Measurements from ENCODE around the gene CTNNBIP1.
A peak's percentile ranks its signal among the peaks of the same experiment; 100 is the strongest.
"Not testable (repeated sequence)": the region's sequence is repeated elsewhere in the genome, so short reads cannot be mapped to it uniquely, and the experiment has no call there.

CTNNBIP1 gene

DNA sequence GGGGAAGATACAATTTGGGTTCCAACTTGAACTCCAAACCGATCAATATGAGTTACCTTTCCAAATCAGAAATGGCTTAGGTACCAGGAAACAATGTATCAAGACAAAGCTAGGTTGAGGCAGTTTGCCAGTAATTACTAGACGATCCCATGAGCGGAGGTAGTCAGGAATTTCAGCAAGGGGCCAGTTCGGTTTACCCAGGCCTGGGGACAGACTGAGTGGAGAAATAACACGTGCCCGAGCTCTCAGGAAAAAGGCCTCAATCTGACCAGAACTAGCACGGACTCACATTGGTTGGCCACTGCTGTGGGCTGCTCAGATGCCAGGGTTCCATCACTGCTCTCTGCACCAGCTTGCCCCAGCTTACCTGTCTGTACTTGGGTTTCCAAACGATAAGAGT lies 101.6 kb downstream of the CTNNBIP1 start:
- H2AFZ ChIP-seq (ENCODE audit: low read length): no peak overlapping the region
- no peaks in the 10 kb centered on the region for H4K20me1 ChIP-seq (ENCODE audit: insufficient read depth, low read length)
- H3K4me2 ChIP-seq (ENCODE audit: low read length): no peak overlapping the region; the same call in 1 of the 2 replicates
- H3K79me2 ChIP-seq (ENCODE audit: insufficient read depth, low read length): peaks cover 99% of the 10 kb centered on the region
- H3K9ac ChIP-seq (ENCODE audit: low read length): no peak overlapping the region; the same call in 1 of the 2 replicates
- no peak overlapping the region for H3K4me3 ChIP-seq (ENCODE audit: low read depth, low read length, poor library complexity, severe bottlenecking)
- peak overlapping the region; percentile 33 for H3K27ac ChIP-seq (ENCODE audit: low read depth, low read length, poor library complexity, severe bottlenecking)
- no peaks in the 10 kb centered on the region; the same call in 1 of the 2 replicates for H3F3A ChIP-seq (ENCODE audit: insufficient read depth, low read length)
- peaks cover 82% of the 10 kb centered on the region for H3K4me1 ChIP-seq (ENCODE audit: insufficient read depth, low read length, severe bottlenecking)
- H3K9me3 ChIP-seq (ENCODE audit: low read length): no peaks in the 10 kb centered on the region
- H3K9me2 ChIP-seq (ENCODE audit: low read depth, low read length): no peaks in the 10 kb centered on the region
- H3K36me3 ChIP-seq (ENCODE audit: insufficient read depth, low read length): peaks cover 35% of the 10 kb centered on the region
- H3K27me3 ChIP-seq (ENCODE audit: insufficient read depth, low read length): no peaks in the 10 kb centered on the region
- TF ChIP-seq, protein P1, sequence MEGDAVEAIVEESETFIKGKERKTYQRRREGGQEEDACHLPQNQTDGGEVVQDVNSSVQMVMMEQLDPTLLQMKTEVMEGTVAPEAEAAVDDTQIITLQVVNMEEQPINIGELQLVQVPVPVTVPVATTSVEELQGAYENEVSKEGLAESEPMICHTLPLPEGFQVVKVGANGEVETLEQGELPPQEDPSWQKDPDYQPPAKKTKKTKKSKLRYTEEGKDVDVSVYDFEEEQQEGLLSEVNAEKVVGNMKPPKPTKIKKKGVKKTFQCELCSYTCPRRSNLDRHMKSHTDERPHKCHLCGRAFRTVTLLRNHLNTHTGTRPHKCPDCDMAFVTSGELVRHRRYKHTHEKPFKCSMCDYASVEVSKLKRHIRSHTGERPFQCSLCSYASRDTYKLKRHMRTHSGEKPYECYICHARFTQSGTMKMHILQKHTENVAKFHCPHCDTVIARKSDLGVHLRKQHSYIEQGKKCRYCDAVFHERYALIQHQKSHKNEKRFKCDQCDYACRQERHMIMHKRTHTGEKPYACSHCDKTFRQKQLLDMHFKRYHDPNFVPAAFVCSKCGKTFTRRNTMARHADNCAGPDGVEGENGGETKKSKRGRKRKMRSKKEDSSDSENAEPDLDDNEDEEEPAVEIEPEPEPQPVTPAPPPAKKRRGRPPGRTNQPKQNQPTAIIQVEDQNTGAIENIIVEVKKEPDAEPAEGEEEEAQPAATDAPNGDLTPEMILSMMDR (IDR thresholded peaks at IDR 0.05; ENCODE audit: low read length): no peak
- no peak for TF ChIP-seq EZH2 (IDR thresholded peaks at IDR 0.05; ENCODE audit: borderline replicate concordance, low read length)

DNA sequence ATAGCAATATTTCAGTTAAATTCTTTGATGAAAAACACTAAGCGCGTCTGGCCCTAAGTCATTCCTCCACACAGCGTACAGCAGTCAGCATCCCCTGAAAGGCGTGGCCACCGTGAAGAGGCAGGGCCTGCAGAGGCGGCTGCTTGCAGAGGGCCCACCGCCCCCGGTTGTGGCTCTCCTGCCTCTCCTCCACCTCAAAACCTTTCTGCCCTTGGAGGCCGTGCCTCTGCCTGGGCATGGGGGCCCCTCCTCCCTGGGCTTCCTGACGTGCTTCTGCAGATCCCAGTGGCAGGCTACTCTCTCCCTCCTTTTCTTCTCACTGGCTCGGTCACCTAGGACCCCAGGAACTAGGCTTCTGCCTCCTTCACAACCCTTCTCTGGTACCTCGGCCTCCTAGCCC lies 102.5 kb downstream of the CTNNBIP1 start:
- peaks cover 82% of the 10 kb centered on the region for H3K4me1 ChIP-seq (ENCODE audit: insufficient read depth, low read length, severe bottlenecking)
- no peaks in the 10 kb centered on the region for H4K20me1 ChIP-seq (ENCODE audit: insufficient read depth, low read length)
- H3K9ac ChIP-seq (ENCODE audit: low read length): no peak overlapping the region
- H3K36me3 ChIP-seq (ENCODE audit: insufficient read depth, low read length): peaks cover 35% of the 10 kb centered on the region
- H3K9me2 ChIP-seq (ENCODE audit: low read depth, low read length): no peaks in the 10 kb centered on the region
- TF ChIP-seq, protein P1 (IDR thresholded peaks at IDR 0.05; ENCODE audit: low read length): no peak
- no peak for TF ChIP-seq EZH2 (IDR thresholded peaks at IDR 0.05; ENCODE audit: borderline replicate concordance, low read length)
- H3F3A ChIP-seq (ENCODE audit: insufficient read depth, low read length): no peaks in the 10 kb centered on the region; the same call in 1 of the 2 replicates
- no peaks in the 10 kb centered on the region for H3K9me3 ChIP-seq (ENCODE audit: low read length)
- H3K4me2 ChIP-seq (ENCODE audit: low read length): no peak overlapping the region
- no peak overlapping the region for H3K27ac ChIP-seq (ENCODE audit: low read depth, low read length, poor library complexity, severe bottlenecking)
- no peaks in the 10 kb centered on the region for H3K27me3 ChIP-seq (ENCODE audit: insufficient read depth, low read length)
- H2AFZ ChIP-seq (ENCODE audit: low read length): no peak overlapping the region
- H3K4me3 ChIP-seq (ENCODE audit: low read depth, low read length, poor library complexity, severe bottlenecking): no peak overlapping the region
- peaks cover 99% of the 10 kb centered on the region for H3K79me2 ChIP-seq (ENCODE audit: insufficient read depth, low read length)

DNA sequence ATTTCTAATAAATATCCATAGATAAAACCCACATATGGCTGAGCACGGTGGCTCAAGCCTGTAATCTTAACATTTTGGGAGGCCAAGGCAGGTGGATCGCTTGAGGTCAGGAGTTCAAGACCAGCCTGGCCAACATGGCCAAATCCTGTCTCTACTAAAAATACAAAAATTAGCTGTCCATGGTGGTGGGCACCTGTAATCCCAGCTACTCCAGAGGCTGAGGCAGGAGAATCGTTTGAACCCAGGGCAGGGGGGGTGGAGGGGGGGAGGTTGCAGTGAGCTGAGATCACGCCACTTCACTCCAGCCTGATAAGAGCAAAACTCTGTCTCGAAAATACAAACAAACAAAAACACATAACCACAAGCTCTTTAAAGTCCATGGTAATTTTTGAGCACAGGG lies 104.1 kb downstream of the CTNNBIP1 start:
- not testable (repeated sequence) for H3K4me3 ChIP-seq (ENCODE audit: low read depth, low read length, poor library complexity, severe bottlenecking); H2AFZ ChIP-seq (ENCODE audit: low read length); H3K9me3 ChIP-seq (ENCODE audit: low read length); H3F3A ChIP-seq (ENCODE audit: insufficient read depth, low read length); H3K9me2 ChIP-seq (ENCODE audit: low read depth, low read length); H3K9ac ChIP-seq (ENCODE audit: low read length); H3K27me3 ChIP-seq (ENCODE audit: insufficient read depth, low read length); H4K20me1 ChIP-seq (ENCODE audit: insufficient read depth, low read length); H3K4me2 ChIP-seq (ENCODE audit: low read length)
- Histone ChIP-seq H3K79me2 (ENCODE audit: insufficient read depth, low read length) (peaks cover 99% of the 10 kb centered on the region), H3K36me3 (ENCODE audit: insufficient read depth, low read length) (peaks cover 48% of the 10 kb centered on the region), H3K27ac (ENCODE audit: low read depth, low read length, poor library complexity, severe bottlenecking) (peak overlapping the region; percentile 30), H3K4me1 (ENCODE audit: insufficient read depth, low read length, severe bottlenecking) (peaks cover 73% of the 10 kb centered on the region)

DNA sequence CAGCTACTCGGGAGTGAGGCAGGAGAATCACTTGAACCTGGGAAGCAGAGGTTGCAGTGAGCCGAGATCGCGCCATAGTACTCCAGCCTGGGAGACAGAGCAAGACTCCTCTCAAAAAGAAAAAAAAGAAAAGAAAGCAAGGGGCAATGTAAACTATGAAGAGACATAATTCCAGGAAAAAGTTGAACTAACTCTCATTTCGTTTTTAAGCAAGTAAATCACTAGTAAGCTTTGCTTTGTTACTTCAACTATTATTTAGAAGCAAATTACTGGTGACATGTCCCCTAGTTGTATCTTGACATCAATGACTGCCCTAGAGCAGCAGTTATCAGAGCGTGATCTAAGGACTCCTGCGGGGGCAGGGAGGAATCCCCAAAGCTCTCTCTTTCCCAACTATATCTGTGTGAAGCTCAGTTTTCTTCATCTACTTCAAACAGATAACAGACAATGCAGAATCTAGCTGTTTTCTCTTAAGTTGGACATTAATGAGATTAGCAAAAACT lies 105.0 kb downstream of the CTNNBIP1 start:
- Histone ChIP-seq H2AFZ (ENCODE audit: low read length) (no peak overlapping the region), H4K20me1 (ENCODE audit: insufficient read depth, low read length) (no peaks in the 10 kb centered on the region), H3K36me3 (ENCODE audit: insufficient read depth, low read length) (peaks cover 50% of the 10 kb centered on the region), H3K9ac (ENCODE audit: low read length) (peak overlapping the region; percentile 3; the same call in 1 of the 2 replicates), H3K79me2 (ENCODE audit: insufficient read depth, low read length) (peaks cover 99% of the 10 kb centered on the region), H3K27ac (ENCODE audit: low read depth, low read length, poor library complexity, severe bottlenecking) (peak overlapping the region; percentile 24), H3K4me2 (ENCODE audit: low read length) (peak overlapping the region; percentile 13), H3K27me3 (ENCODE audit: insufficient read depth, low read length) (no peaks in the 10 kb centered on the region), H3K9me3 (ENCODE audit: low read length) (no peaks in the 10 kb centered on the region), H3F3A (ENCODE audit: insufficient read depth, low read length) (no peaks in the 10 kb centered on the region; the same call in 1 of the 2 replicates), H3K4me1 (ENCODE audit: insufficient read depth, low read length, severe bottlenecking) (peaks cover 72% of the 10 kb centered on the region), H3K9me2 (ENCODE audit: low read depth, low read length) (no peaks in the 10 kb centered on the region), H3K4me3 (ENCODE audit: low read depth, low read length, poor library complexity, severe bottlenecking) (no peak overlapping the region)
- TF ChIP-seq, protein P1 (IDR thresholded peaks at IDR 0.05; ENCODE audit: low read length): no peak
- no peak for TF ChIP-seq EZH2 (IDR thresholded peaks at IDR 0.05; ENCODE audit: borderline replicate concordance, low read length)

DNA sequence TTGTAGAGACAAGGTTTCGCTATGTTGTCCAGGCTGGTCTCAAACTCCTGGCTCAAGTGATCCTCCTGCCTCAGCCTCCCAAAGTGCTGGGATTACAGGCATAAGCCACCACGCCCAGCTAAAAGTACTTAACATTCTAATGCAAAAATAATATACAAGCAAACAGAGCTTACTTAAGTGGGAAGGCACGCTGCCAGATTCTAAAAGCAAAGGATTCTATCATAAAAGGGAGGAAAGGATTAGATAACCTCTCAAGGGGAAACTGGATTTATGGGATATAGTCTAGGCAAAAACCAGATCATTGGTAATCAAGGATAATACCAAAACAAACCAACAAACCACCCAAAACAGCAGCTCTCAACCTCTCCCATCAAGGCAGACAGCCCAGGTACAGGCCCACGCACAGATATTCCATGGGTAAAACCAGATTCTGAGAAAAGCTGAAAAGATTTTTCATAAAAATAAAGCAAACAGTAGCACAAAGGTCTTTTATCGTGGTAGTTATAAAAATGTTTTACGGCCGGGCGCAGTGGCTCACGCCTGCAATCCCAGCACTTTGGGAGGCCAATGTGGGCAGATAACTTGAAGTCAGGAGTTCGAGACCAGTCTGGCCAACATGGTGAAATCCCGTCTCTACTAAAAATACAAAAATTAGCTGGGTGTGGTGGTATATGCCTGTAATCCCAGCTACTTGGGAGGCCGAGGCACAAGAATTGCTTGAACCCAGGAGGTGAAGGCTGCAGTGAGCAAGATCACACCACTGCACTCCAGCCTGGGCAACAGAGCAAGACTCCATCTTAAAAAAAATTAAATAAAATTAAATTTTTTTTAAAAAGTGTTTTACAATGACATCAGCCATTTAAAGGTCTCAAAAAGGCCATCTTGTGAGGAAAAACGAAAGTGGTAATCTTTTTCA lies 106.8 kb downstream of the CTNNBIP1 start:
- Histone ChIP-seq H3K4me2 (ENCODE audit: low read length) (peak overlapping the region; percentile 11; the same call in 1 of the 2 replicates), H3K27ac (ENCODE audit: low read depth, low read length, poor library complexity, severe bottlenecking) (peak overlapping the region; percentile 38), H3K36me3 (ENCODE audit: insufficient read depth, low read length) (peaks cover 40% of the 10 kb centered on the region), H3K4me1 (ENCODE audit: insufficient read depth, low read length, severe bottlenecking) (peaks cover 71% of the 10 kb centered on the region), H3K79me2 (ENCODE audit: insufficient read depth, low read length) (peaks cover 100% of the 10 kb centered on the region)
- not testable (repeated sequence) for H3K9me2 ChIP-seq (ENCODE audit: low read depth, low read length); H4K20me1 ChIP-seq (ENCODE audit: insufficient read depth, low read length); H3K4me3 ChIP-seq (ENCODE audit: low read depth, low read length, poor library complexity, severe bottlenecking); H3K9me3 ChIP-seq (ENCODE audit: low read length); H3K27me3 ChIP-seq (ENCODE audit: insufficient read depth, low read length); H2AFZ ChIP-seq (ENCODE audit: low read length); H3F3A ChIP-seq (ENCODE audit: insufficient read depth, low read length); H3K9ac ChIP-seq (ENCODE audit: low read length)
